Measurements from ENCODE around the gene NLRP5.

GRCh38 chr19:55940306-55940705, 46.3 kb upstream of the NLRP5 start:
- no peak for TF ChIP-seq EP300 (IDR thresholded peaks at IDR 0.05)
- TF ChIP-seq CTCF (IDR thresholded peaks at IDR 0.05) = no peak
- TF ChIP-seq POLR2A (IDR thresholded peaks at IDR 0.05) = no peak
